H9 (cell line): ENCODE data around the gene KDM4E. TPM values are rescaled to one million over a fixed set of nuclear protein-coding genes. Genes with fewer than 3 reads are reported as not detected.

Source experiments
- DNase-seq: peaks from one replicate; pipeline ENCODE4 v3.0.0-alpha.2; 2017
- H2AFZ ChIP-seq: one replicate; pipeline ENCODE4 v1.6.1; 2013; ENCODE audit warnings: mild to moderate bottlenecking, low read length, control low read depth, moderate library complexity
- H2AK5ac ChIP-seq: 2 replicates; pipeline ENCODE4 v1.6.1; 2013; ENCODE audit warnings: low read length, control low read depth, mixed read lengths; ENCODE audit not compliant: insufficient read length
- H2BK120ac ChIP-seq: one replicate; pipeline ENCODE4 v1.6.1; 2013; ENCODE audit warnings: low read depth, mild to moderate bottlenecking, low read length, control low read depth, inconsistent platforms; ENCODE audit not compliant: poor library complexity, severe bottlenecking
- H2BK12ac ChIP-seq: 2 replicates; pipeline ENCODE4 v1.6.1; 2013; ENCODE audit warnings: low read length, control low read depth, mixed read lengths, low read depth; ENCODE audit not compliant: insufficient read length
- H2BK15ac ChIP-seq: 2 replicates; pipeline ENCODE4 v1.6.1; 2013; ENCODE audit warnings: low read depth, low read length, control low read depth
- H2BK20ac ChIP-seq: one replicate; pipeline ENCODE4 v1.6.1; 2013; ENCODE audit warnings: low read depth, mild to moderate bottlenecking, low read length, control low read depth, inconsistent platforms; ENCODE audit not compliant: poor library complexity, severe bottlenecking
- H2BK5ac ChIP-seq: 2 replicates; pipeline ENCODE4 v1.6.1; 2013; ENCODE audit warnings: low read length, control low read depth, mixed read lengths; ENCODE audit not compliant: insufficient read length
- H3K14ac ChIP-seq: 2 replicates; pipeline ENCODE4 v1.6.1; 2013; ENCODE audit warnings: low read length, control low read depth; ENCODE audit not compliant: insufficient read depth
- H3K18ac ChIP-seq: 2 replicates; pipeline ENCODE4 v1.6.1; 2013; ENCODE audit warnings: low read depth, mild to moderate bottlenecking, mixed read lengths, low read length, control low read depth; ENCODE audit not compliant: insufficient read length
- H3K23ac ChIP-seq: 2 replicates; pipeline ENCODE4 v1.6.1; 2013; ENCODE audit warnings: low read length, control low read depth, mixed read lengths, low read depth; ENCODE audit not compliant: insufficient read length
- H3K23me2 ChIP-seq: 2 replicates; pipeline ENCODE4 v1.6.1; 2013; ENCODE audit warnings: low read depth, mild to moderate bottlenecking, mixed read lengths, low read length, control low read depth; ENCODE audit not compliant: insufficient read length, poor library complexity, severe bottlenecking
- H3K27ac ChIP-seq: 2 replicates; pipeline ENCODE4 v1.5.1; 2013; ENCODE audit warnings: low read length, control low read depth, mixed read lengths, low read depth; ENCODE audit not compliant: insufficient read length
- H3K27me3 ChIP-seq: 2 replicates; pipeline ENCODE4 v1.6.1; 2013; ENCODE audit warnings: low read length, control low read depth, inconsistent platforms; ENCODE audit not compliant: insufficient read depth
- H3K4ac ChIP-seq: 2 replicates; pipeline ENCODE4 v1.6.1; 2013; ENCODE audit warnings: low read depth, mild to moderate bottlenecking, control low read depth, inconsistent platforms, low read length, moderate library complexity
- H3K4me1 ChIP-seq: 2 replicates; pipeline ENCODE4 v1.6.1; 2013; ENCODE audit warnings: low read length, control low read depth, inconsistent platforms; ENCODE audit not compliant: insufficient read depth
- H3K4me2 ChIP-seq: 2 replicates; pipeline ENCODE4 v1.6.1; 2013; ENCODE audit warnings: low read length, control low read depth, mixed read lengths; ENCODE audit not compliant: insufficient read length, insufficient read depth
- H3K56ac ChIP-seq: 2 replicates; pipeline ENCODE4 v1.6.1; 2013; ENCODE audit warnings: low read depth, mild to moderate bottlenecking, mixed read lengths, low read length, control low read depth; ENCODE audit not compliant: insufficient read length
- H3K79me1 ChIP-seq: 2 replicates; pipeline ENCODE4 v1.6.1; 2013; ENCODE audit warnings: low read depth, mild to moderate bottlenecking, moderate library complexity, low read length, control low read depth, inconsistent platforms; ENCODE audit not compliant: insufficient read depth, poor library complexity, severe bottlenecking
- H3K79me2 ChIP-seq: 2 replicates; pipeline ENCODE4 v1.6.1; 2013; ENCODE audit warnings: low read length, control low read depth, inconsistent platforms; ENCODE audit not compliant: insufficient read depth
- H3K9ac ChIP-seq: 2 replicates; pipeline ENCODE4 v1.6.1; 2013; ENCODE audit warnings: low read length, control low read depth, mixed read lengths; ENCODE audit not compliant: insufficient read length; ENCODE audit errors: extremely low read depth
- H3K9me3 ChIP-seq: one replicate; pipeline ENCODE4 v1.6.1; 2013; ENCODE audit warnings: low read depth, low read length, inconsistent platforms; ENCODE audit not compliant: control insufficient read depth
- H3T11ph ChIP-seq: one replicate; pipeline ENCODE4 v1.6.1; 2013; ENCODE audit warnings: mild to moderate bottlenecking, low read length, control low read depth, inconsistent platforms
- H4K20me1 ChIP-seq: one replicate; pipeline ENCODE4 v1.6.1; 2013; ENCODE audit not compliant: control insufficient read depth, insufficient read length, insufficient read depth
- H4K5ac ChIP-seq: 2 replicates; pipeline ENCODE4 v1.6.1; 2013; ENCODE audit warnings: low read depth, mild to moderate bottlenecking, mixed read lengths, low read length, control low read depth; ENCODE audit not compliant: insufficient read length
- H4K8ac ChIP-seq: replicated peaks from 2 replicates; pipeline ENCODE4 v1.6.1; 2013; ENCODE audit warnings: low read length, control low read depth, mixed read lengths, low read depth; ENCODE audit not compliant: insufficient read length
- H4K91ac ChIP-seq: 2 replicates; pipeline ENCODE4 v1.6.1; 2013; ENCODE audit warnings: low read depth, mild to moderate bottlenecking, moderate library complexity, mixed read lengths, low read length, control low read depth; ENCODE audit not compliant: insufficient read length
- H3K27ac Mint-ChIP-seq, 3 experiments: 2 replicates in 2 of 3; 3 replicates in 1 of 3; pipeline ENCODE4 v1.8.0; 2020 to 2021; ENCODE audit warnings: mixed read lengths in 3 of 3, mild to moderate bottlenecking in 1 of 3, moderate library complexity in 1 of 3
- H3K27me3 Mint-ChIP-seq: 2 replicates; pipeline ENCODE4 v1.8.0; 2021; ENCODE audit warnings: low read depth, mild to moderate bottlenecking, moderate library complexity, mixed read lengths
- H3K36me3 Mint-ChIP-seq, 3 experiments: 2 replicates in 2 of 3; 3 replicates in 1 of 3; pipeline ENCODE4 v1.8.0; 2020 to 2021; ENCODE audit warnings: low read depth in 3 of 3, mixed read lengths in 3 of 3; ENCODE audit not compliant: insufficient read depth in 1 of 3
- H3K4me1 Mint-ChIP-seq, 2 experiments: 2 replicates each; pipeline ENCODE4 v1.8.0; 2020; ENCODE audit warnings: mixed read lengths in 2 of 2
- H3K4me3 Mint-ChIP-seq, 2 experiments: 2 replicates in 1 of 2; 3 replicates in 1 of 2; pipeline ENCODE4 v1.8.0; 2020 to 2021; ENCODE audit warnings: mild to moderate bottlenecking in 2 of 2, mixed read lengths in 2 of 2, moderate library complexity in 1 of 2
- H3K9me3 Mint-ChIP-seq, 2 experiments: 2 replicates in 1 of 2; 3 replicates in 1 of 2; pipeline ENCODE4 v1.8.0; 2020; ENCODE audit warnings: mild to moderate bottlenecking in 2 of 2, mixed read lengths in 2 of 2, moderate library complexity in 1 of 2
- CTCF ChIP-seq: fragments of 200-600 bp; sonication (generic); conservative IDR thresholded peaks from 3 replicates; pipeline ENCODE4 v1.8.0; 2021; ENCODE audit warnings: antibody characterized with exemption, mild to moderate bottlenecking
- total RNA-seq: library from RNA; stranded (reverse); gene quantifications from 2 replicates; pipeline ENCODE4 v1.2.1, GENCODE V29; 2021

Gene KDM4E
- total RNA-seq, 1 experiment from 2014 or later = not detected

DNA sequence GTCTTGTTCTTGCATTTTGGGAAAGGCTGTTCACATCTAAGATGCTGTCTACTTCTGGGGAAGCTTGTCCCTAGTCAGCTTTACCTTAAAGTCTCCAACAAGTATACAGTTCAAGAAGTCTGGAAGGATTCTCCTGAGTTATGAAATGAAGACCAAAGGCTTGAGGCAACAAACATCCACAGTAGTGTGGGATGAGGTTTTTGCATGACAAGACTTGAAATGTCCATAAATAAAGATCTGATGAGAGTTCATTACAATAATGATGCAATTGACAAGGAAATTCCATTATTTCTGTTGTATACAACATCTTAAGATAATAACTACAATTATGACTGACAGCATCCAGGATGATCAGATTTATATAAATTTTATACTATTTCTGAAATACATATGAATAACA is 21.3 kb upstream of the KDM4E start:
- Histone ChIP-seq H3K4me2 (no peak overlapping the region), H2AFZ (no peak overlapping the region), H2BK5ac (no peak overlapping the region), H4K5ac (no peak overlapping the region), H3K9me3 (no peaks in the 10 kb centered on the region), H3K79me2 (no peaks in the 10 kb centered on the region), H4K20me1 (no peaks in the 10 kb centered on the region), H3K56ac (no peak overlapping the region), H4K8ac (no peak overlapping the region), H3K79me1 (no peaks in the 10 kb centered on the region), H2BK12ac (no peak overlapping the region), H2BK120ac (no peak overlapping the region), H3T11ph (no peak overlapping the region), H3K23me2 (no peaks in the 10 kb centered on the region), H4K91ac (no peak overlapping the region), H3K9ac (no peak overlapping the region), H3K4ac (no peak overlapping the region), H2AK5ac (no peak overlapping the region), H2BK15ac (no peak overlapping the region), H3K27ac (no peak overlapping the region), H3K14ac (no peak overlapping the region), H3K18ac (no peak overlapping the region), H3K4me1 (no peaks in the 10 kb centered on the region), H3K23ac (no peak overlapping the region), H2BK20ac (no peak overlapping the region), H3K27me3 (no peaks in the 10 kb centered on the region)
- peaks cover 12% of the 10 kb centered on the region for H3K27me3 Mint-ChIP-seq
- H3K4me1 Mint-ChIP-seq = no peaks in the 10 kb centered on the region
- no peaks in the 10 kb centered on the region; a peak in 1 of 5 replicates for H3K9me3 Mint-ChIP-seq
- H3K4me3 Mint-ChIP-seq = no peak overlapping the region
- DNase-seq = no peak
- TF ChIP-seq CTCF = no peak
- H3K36me3 Mint-ChIP-seq = peaks cover 0 to 7% (median 0%) of the 10 kb centered on the region in 3 experiments; a peak in 2 of 7 replicates
- no peak overlapping the region for H3K27ac Mint-ChIP-seq
